GM12878 (cell line): Measurements from ENCODE around the gene PREX1. TPM values are rescaled to one million over a fixed set of nuclear protein-coding genes. Genes with fewer than 3 reads are reported as not detected.

ENCODE experiments used
- ASH2L ChIP-seq: fragments of 300-600, 200-600 bp; sonication (generic); IDR thresholded peaks from 2 replicates; pipeline ENCODE4 v1.6.1; 2017; ENCODE audit warnings: low read depth, mild to moderate bottlenecking, borderline replicate concordance
- BCL3 ChIP-seq: IDR thresholded peaks from 2 replicates; pipeline ENCODE4 v1.6.1; 2011; ENCODE audit warnings: borderline replicate concordance, low read depth, mild to moderate bottlenecking, moderate library complexity, low read length; ENCODE audit not compliant: insufficient read depth, poor library complexity, severe bottlenecking
- BMI1 ChIP-seq: fragments of 450-650 bp; IDR thresholded peaks from 2 replicates; pipeline ENCODE4 v1.6.1; 2016; ENCODE audit warnings: mild to moderate bottlenecking, moderate library complexity, borderline replicate concordance
- CBX3 ChIP-seq: fragments of 200-600 bp; sonication (generic); IDR thresholded peaks from 2 replicates; pipeline ENCODE4 v1.6.1; 2016; ENCODE audit warnings: low read depth, borderline replicate concordance
- CHD2 ChIP-seq: IDR thresholded peaks from 2 replicates; pipeline ENCODE4 v1.6.1; 2011; ENCODE audit warnings: low read depth, low read length, improper control_type of control experiment, borderline replicate concordance
- CREM ChIP-seq: IDR thresholded peaks from 2 replicates; pipeline ENCODE4 v1.6.1; 2014; ENCODE audit warnings: antibody characterized with exemption, low read depth
- EP300 ChIP-seq, 2 experiments: fragments of 150-350 bp in 1 of 2; IDR thresholded peaks; 2 replicates each; pipeline ENCODE4 v1.6.1; 2011 to 2012; ENCODE audit warnings: low read depth in 2 of 2, low read length in 2 of 2, borderline replicate concordance in 1 of 2, improper control_type of control experiment in 1 of 2, inconsistent platforms in 1 of 2; ENCODE audit not compliant: control insufficient read depth in 1 of 2
- HDAC2 ChIP-seq: fragments of 200-600 bp; sonication (generic); IDR thresholded peaks from 2 replicates; pipeline ENCODE4 v1.6.1; 2017
- IRF4 ChIP-seq: IDR thresholded peaks from 2 replicates; pipeline ENCODE4 v1.6.1; 2011; ENCODE audit warnings: low read depth, low read length
- MEF2B ChIP-seq: fragments of 450-650 bp; IDR thresholded peaks from 2 replicates; pipeline ENCODE4 v1.6.1; 2018; ENCODE audit warnings: mild to moderate bottlenecking, moderate library complexity; ENCODE audit not compliant: partially characterized antibody, poor library complexity, severe bottlenecking
- MTA2 ChIP-seq: fragments of 450-650 bp; IDR thresholded peaks from 2 replicates; pipeline ENCODE4 v1.6.1; 2016; ENCODE audit warnings: low read depth, mild to moderate bottlenecking, moderate library complexity
- MTA3 ChIP-seq: IDR thresholded peaks from 2 replicates; pipeline ENCODE4 v1.6.1; 2012; ENCODE audit warnings: low read length, inconsistent platforms, borderline replicate concordance
- MXI1 ChIP-seq: fragments of 150-350 bp; IDR thresholded peaks from 2 replicates; pipeline ENCODE4 v1.6.1; 2011; ENCODE audit warnings: low read depth, mild to moderate bottlenecking, inconsistent platforms, low read length, improper control_type of control experiment
- NR2C1 ChIP-seq: fragments of 450-650 bp; IDR thresholded peaks from 2 replicates; pipeline ENCODE4 v1.6.1; 2017; ENCODE audit warnings: antibody characterized with exemption, mild to moderate bottlenecking, moderate library complexity
- POLR2AphosphoS5 ChIP-seq: IDR thresholded peaks from 2 replicates; pipeline ENCODE4 v1.6.1; 2011; ENCODE audit warnings: mild to moderate bottlenecking, low read length, inconsistent platforms
- RAD21 ChIP-seq: IDR thresholded peaks from 2 replicates; pipeline ENCODE4 v1.6.1; 2011; ENCODE audit warnings: mild to moderate bottlenecking, low read depth, low read length, moderate library complexity; ENCODE audit not compliant: insufficient read depth
- RAD51 ChIP-seq: fragments of 450-650 bp; IDR thresholded peaks from 2 replicates; pipeline ENCODE4 v1.6.1; 2016; ENCODE audit warnings: moderate library complexity, mild to moderate bottlenecking, inconsistent platforms
- RELA ChIP-seq: fragments of 450-650 bp; IDR thresholded peaks from 2 replicates; pipeline ENCODE4 v1.8.0; 2014; ENCODE audit warnings: borderline replicate concordance; ENCODE audit not compliant: partially characterized antibody
- SMC3 ChIP-seq: IDR thresholded peaks from 2 replicates; pipeline ENCODE4 v1.6.1; 2011; ENCODE audit warnings: low read length, improper control_type of control experiment, borderline replicate concordance
- SP1 ChIP-seq: IDR thresholded peaks from one replicate; pipeline ENCODE4 v1.6.1; 2011; ENCODE audit warnings: low read depth, low read length
- SPI1 ChIP-seq: IDR thresholded peaks from 2 replicates; pipeline ENCODE4 v1.6.1; 2011; ENCODE audit warnings: low read depth, mild to moderate bottlenecking, low read length, moderate library complexity, borderline replicate concordance; ENCODE audit not compliant: insufficient read depth
- TCF3 ChIP-seq: IDR thresholded peaks from 2 replicates; pipeline ENCODE4 v1.6.1; 2012; ENCODE audit warnings: low read depth, mild to moderate bottlenecking, low read length, borderline replicate concordance; ENCODE audit not compliant: insufficient read depth
- TCF7 ChIP-seq: IDR thresholded peaks from 2 replicates; pipeline ENCODE4 v1.6.1; 2014; ENCODE audit warnings: antibody characterized with exemption, borderline replicate concordance
- polyA plus RNA-seq, 11 experiments: library from polyadenylated mRNA; depleted of rRNA in 4 of 11; unstranded in 6 of 11; stranded (reverse) in 5 of 11; fragments of >200 nt; fragmentation: Nextera tagmentation in 4 of 11; fragmentation: Illumina TruSeq in 1 of 11; extraction: Ambion mirVana in 4 of 11; extraction: Trizol in 1 of 11; gene quantifications; 1 replicate in 1 of 11; 2 replicates in 10 of 11; pipeline versions ENCODE4 v1.2.1 to v1.2.3, GENCODE V29; 2011 to 2016; ENCODE audit warnings: inconsistent platforms in 2 of 11, missing spikeins in 2 of 11, low read depth in 1 of 11
- total RNA-seq, 4 experiments: library from RNA; depleted of rRNA in 3 of 4; stranded (reverse); fragments of >200 nt in 3 of 4; fragmentation: Illumina TruSeq in 1 of 4; extraction: Trizol in 1 of 4; gene quantifications; 2 replicates each; pipeline versions ENCODE4 v1.2.1 to v1.2.3, GENCODE V29; 2013 to 2021
- TF ChIP-seq, protein P1 (sequence below): IDR thresholded peaks from 2 replicates; pipeline ENCODE4 v1.6.1; 2012; ENCODE audit warnings: low read length, inconsistent platforms
- TF ChIP-seq, protein P2 (sequence below): fragments of 450-650 bp; IDR thresholded peaks from 2 replicates; pipeline ENCODE4 v1.6.1; 2017; ENCODE audit warnings: borderline replicate concordance

PREX1 gene
- total and polyA plus RNA-seq, 10 of the 15 experiments (the other 5 are each of a cell fraction or from before 2014, with no cell fraction given): 2.6 to 114 (median 38.9) TPM

- TF ChIP-seq SMC3: no peak
- no peak for TF ChIP-seq RAD21
- TF ChIP-seq EP300 (IDR thresholded peaks at IDR 0.05; ENCODE audit: borderline replicate concordance in 1 of 2, control insufficient read depth in 1 of 2, low read depth in 2 of 2, low read length in 2 of 2): peak in 1 of 2 experiments; percentile 75; a peak in 2 of 4 replicates
- TF ChIP-seq MTA3: no peak
- TF ChIP-seq HDAC2: no peak
- no peak for TF ChIP-seq SPI1
- TF ChIP-seq POLR2AphosphoS5: no peak
- TF ChIP-seq, protein P1, sequence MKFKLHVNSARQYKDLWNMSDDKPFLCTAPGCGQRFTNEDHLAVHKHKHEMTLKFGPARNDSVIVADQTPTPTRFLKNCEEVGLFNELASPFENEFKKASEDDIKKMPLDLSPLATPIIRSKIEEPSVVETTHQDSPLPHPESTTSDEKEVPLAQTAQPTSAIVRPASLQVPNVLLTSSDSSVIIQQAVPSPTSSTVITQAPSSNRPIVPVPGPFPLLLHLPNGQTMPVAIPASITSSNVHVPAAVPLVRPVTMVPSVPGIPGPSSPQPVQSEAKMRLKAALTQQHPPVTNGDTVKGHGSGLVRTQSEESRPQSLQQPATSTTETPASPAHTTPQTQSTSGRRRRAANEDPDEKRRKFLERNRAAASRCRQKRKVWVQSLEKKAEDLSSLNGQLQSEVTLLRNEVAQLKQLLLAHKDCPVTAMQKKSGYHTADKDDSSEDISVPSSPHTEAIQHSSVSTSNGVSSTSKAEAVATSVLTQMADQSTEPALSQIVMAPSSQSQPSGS: no peak; the same call in 1 of the 2 replicates
- no peak for TF ChIP-seq NR2C1
- TF ChIP-seq, protein P2, sequence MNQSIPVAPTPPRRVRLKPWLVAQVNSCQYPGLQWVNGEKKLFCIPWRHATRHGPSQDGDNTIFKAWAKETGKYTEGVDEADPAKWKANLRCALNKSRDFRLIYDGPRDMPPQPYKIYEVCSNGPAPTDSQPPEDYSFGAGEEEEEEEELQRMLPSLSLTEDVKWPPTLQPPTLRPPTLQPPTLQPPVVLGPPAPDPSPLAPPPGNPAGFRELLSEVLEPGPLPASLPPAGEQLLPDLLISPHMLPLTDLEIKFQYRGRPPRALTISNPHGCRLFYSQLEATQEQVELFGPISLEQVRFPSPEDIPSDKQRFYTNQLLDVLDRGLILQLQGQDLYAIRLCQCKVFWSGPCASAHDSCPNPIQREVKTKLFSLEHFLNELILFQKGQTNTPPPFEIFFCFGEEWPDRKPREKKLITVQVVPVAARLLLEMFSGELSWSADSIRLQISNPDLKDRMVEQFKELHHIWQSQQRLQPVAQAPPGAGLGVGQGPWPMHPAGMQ: no peak; the same call in 1 of the 2 replicates
- no peak for TF ChIP-seq BCL3
- TF ChIP-seq SP1: no peak
- 0 out of 2 replicates have a peak, but pooled peaks have one; percentile 32 for TF ChIP-seq TCF3
- peak; percentile 42 for TF ChIP-seq MEF2B
- TF ChIP-seq RELA: no peak
- TF ChIP-seq BMI1: no peak
- TF ChIP-seq MXI1: peak; percentile 62; the same call in 1 of the 2 replicates
- TF ChIP-seq RAD51: peak; percentile 53; the same call in 1 of the 2 replicates
- no peak for TF ChIP-seq ASH2L
- no peak for TF ChIP-seq CBX3
- peak; percentile 61; the same call in 1 of the 2 replicates for TF ChIP-seq TCF7
- peak; percentile 80 for TF ChIP-seq CREM
- peak; percentile 37; the same call in 1 of the 2 replicates for TF ChIP-seq IRF4
- no peak; the same call in none of the 2 replicates for TF ChIP-seq MTA2
- TF ChIP-seq CHD2: peak; percentile 37; the same call in 1 of the 2 replicates
Observed at GRCh38 chr20:48769069-48769983, 58.5 kb downstream of the PREX1 start (continued).
